Measurements from ENCODE around the gene LHX1.
A peak's percentile ranks its signal among the peaks of the same experiment; 100 is the strongest.

Gene LHX1

GRCh38 chr17:36934692-36935630 is 2.3 kb upstream of the LHX1 start (continued):
- TF ChIP-seq YY2 (tag by site-specific recombination; IDR thresholded peaks at IDR 0.05), result no peak
- TF ChIP-seq CTCF (tag by site-specific recombination; IDR thresholded peaks at IDR 0.05), result peak; percentile 56
- no peak for TF ChIP-seq ATF2 (tag by site-specific recombination; IDR thresholded peaks at IDR 0.05; ENCODE audit: low read depth)
- no peak for TF ChIP-seq SCRT1 (tag by site-specific recombination; IDR thresholded peaks at IDR 0.05; ENCODE audit: borderline replicate concordance)
- peak; percentile 75; the same call in 1 of the 2 replicates for TF ChIP-seq PBX3 (CRISPR knock-in tag; IDR thresholded peaks at IDR 0.05)
- no peak for TF ChIP-seq ZNF174 (tag by site-specific recombination; IDR thresholded peaks at IDR 0.05)
- TF ChIP-seq ZNF621 (tag by site-specific recombination; IDR thresholded peaks at IDR 0.05), result no peak
- no peak for TF ChIP-seq ZNF148 (tag by site-specific recombination; IDR thresholded peaks at IDR 0.05; ENCODE audit: borderline replicate concordance)
- no peak for TF ChIP-seq ZNF792 (tag by site-specific recombination; IDR thresholded peaks at IDR 0.05)
- TF ChIP-seq, protein P1, sequence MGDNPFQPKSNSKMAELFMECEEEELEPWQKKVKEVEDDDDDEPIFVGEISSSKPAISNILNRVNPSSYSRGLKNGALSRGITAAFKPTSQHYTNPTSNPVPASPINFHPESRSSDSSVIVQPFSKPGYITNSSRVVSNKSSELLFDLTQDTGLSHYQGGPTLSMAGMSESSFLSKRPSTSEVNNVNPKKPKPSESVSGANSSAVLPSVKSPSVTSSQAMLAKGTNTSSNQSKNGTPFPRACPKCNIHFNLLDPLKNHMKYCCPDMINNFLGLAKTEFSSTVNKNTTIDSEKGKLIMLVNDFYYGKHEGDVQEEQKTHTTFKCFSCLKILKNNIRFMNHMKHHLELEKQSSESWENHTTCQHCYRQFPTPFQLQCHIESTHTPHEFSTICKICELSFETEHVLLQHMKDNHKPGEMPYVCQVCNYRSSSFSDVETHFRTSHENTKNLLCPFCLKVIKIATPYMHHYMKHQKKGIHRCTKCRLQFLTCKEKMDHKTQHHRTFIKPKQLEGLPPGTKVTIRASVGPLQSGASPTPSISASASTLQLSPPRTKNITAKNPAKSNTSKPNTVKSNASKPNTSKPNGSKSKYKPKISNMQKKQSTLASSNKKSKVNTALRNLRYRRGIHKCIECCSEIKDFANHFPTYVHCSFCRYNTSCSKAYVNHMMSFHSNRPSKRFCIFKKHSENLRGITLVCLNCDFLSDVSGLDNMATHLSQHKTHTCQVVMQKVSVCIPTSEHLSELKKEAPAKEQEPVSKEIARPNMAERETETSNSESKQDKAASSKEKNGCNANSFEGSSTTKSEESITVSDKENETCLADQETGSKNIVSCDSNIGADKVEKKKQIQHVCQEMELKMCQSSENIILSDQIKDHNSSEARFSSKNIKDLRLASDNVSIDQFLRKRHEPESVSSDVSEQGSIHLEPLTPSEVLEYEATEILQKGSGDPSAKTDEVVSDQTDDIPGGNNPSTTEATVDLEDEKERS (tag by site-specific recombination; IDR thresholded peaks at IDR 0.05), result no peak
- TF ChIP-seq SETDB1 (IDR thresholded peaks at IDR 0.05; ENCODE audit: insufficient read length, low read length), result no peak
- no peak for TF ChIP-seq HOXA7 (CRISPR knock-in tag; IDR thresholded peaks at IDR 0.05; ENCODE audit: borderline replicate concordance)
- TF ChIP-seq ZIC2 (tag by site-specific recombination; IDR thresholded peaks at IDR 0.05), result peak; percentile 96
- 0 out of 2 replicates have a peak, but pooled peaks have one; percentile 28 for TF ChIP-seq ZBTB11 (tag by site-specific recombination; conservative IDR thresholded peaks at IDR 0.05; ENCODE audit: low read depth)
- no peak for TF ChIP-seq ZNF211 (tag by site-specific recombination; IDR thresholded peaks at IDR 0.05; ENCODE audit: low read depth)
- TF ChIP-seq, protein P2, sequence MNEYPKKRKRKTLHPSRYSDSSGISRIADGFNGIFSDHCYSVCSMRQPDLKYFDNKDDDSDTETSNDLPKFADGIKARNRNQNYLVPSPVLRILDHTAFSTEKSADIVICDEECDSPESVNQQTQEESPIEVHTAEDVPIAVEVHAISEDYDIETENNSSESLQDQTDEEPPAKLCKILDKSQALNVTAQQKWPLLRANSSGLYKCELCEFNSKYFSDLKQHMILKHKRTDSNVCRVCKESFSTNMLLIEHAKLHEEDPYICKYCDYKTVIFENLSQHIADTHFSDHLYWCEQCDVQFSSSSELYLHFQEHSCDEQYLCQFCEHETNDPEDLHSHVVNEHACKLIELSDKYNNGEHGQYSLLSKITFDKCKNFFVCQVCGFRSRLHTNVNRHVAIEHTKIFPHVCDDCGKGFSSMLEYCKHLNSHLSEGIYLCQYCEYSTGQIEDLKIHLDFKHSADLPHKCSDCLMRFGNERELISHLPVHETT (tag by site-specific recombination; IDR thresholded peaks at IDR 0.05), result no peak
- TF ChIP-seq ZNF274 (IDR thresholded peaks at IDR 0.05; ENCODE audit: low read length), result no peak
- no peak for TF ChIP-seq ZNF274 (tag by site-specific recombination; IDR thresholded peaks at IDR 0.05; ENCODE audit: borderline replicate concordance)
- TF ChIP-seq ZNF223 (tag by site-specific recombination; IDR thresholded peaks at IDR 0.05), result peak; percentile 93
- 0 out of 2 replicates have a peak, but pooled peaks have one; percentile 14 for TF ChIP-seq ZNF558 (tag by site-specific recombination; IDR thresholded peaks at IDR 0.05)
- TF ChIP-seq ZNF416 (tag by site-specific recombination; IDR thresholded peaks at IDR 0.05), result no peak
- TF ChIP-seq OVOL3 (tag by site-specific recombination; IDR thresholded peaks at IDR 0.05), result no peak
- TF ChIP-seq KLF8 (tag by site-specific recombination; IDR thresholded peaks at IDR 0.05), result peak; percentile 84; the same call in 1 of the 2 replicates

Data from HEK293 (cell line).